DMS 273 (cell line): ENCODE measurements around the gene RARA.
"Not testable (repeated sequence)": the region's sequence is repeated elsewhere in the genome, so short reads cannot be mapped to it uniquely, and the experiment has no call there.

Experiments used
- DNase-seq: peaks from one replicate; lab custom pipeline; 2025; ENCODE audit not compliant: unreplicated experiment; lab: John Stamatoyannopoulos, UW

Gene RARA

DNA sequence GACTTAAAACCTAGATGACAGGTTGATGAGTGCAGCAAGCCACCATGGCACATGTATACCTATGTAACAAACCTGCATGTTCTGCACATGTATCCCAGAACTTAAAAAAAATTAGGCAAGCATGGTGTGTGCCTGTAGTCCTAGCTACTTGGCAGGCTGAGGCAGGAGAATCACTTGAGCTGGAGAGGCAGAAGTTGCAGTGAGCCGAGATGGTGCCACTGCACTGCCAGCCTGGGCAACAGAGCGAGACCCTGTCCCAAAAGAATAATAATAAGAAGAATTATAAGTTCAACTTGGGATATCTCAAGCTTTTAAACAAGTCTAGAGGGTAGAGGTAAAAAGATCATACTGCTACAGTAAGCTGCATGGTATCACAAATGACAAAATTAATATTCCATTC lies 11.5 kb upstream of the RARA start:
- DNase-seq = no peak

DNA sequence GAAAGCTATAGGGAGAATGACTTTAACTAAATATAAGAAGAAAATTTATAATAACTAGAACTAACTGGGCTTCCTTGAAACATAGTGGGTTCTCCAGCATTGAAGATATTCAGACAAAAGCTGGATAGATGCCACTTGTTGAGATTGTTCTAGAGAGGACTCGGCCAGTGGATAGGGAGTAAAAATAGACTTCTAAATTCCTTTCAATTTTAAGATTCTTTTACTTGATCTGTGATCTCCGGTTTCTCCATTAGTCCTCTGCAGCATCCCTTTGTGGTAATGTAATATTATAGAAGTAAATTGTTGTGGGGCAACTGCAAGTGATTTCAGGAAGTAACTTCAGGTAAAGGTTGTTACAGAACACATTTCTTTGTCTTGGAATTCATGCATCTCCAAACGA lies 10.3 kb upstream of the RARA start:
- DNase-seq = no peak

DNA sequence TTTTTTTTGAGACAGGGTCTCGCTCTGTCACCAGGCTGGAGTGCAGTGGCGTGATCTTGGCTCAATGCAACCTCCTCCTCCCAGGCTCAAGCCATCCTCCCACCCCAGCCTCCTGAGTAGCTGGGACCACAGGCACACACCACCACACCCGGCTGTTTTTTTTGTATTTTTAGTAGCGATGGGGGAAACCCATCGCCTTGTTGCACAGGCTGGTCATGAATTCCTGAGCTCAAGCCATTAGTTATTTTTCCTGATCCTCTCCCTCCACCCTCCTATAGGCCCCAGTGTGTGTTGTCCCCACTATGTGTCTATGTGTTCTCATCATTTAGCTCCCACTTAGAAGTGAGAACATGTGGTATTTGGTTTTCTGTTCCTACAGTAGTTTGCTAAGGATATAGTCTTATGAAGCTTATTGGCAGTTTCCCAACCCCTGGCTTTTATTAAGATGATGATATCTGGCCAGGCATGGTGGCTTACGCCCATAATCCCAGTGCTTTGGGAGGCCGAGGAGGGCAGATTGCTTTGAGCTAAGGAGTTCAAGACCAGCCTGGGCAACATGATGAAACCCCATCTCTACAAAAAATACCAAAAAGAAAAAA lies 9.7 kb upstream of the RARA start:
- DNase-seq = not testable (repeated sequence)

DNA sequence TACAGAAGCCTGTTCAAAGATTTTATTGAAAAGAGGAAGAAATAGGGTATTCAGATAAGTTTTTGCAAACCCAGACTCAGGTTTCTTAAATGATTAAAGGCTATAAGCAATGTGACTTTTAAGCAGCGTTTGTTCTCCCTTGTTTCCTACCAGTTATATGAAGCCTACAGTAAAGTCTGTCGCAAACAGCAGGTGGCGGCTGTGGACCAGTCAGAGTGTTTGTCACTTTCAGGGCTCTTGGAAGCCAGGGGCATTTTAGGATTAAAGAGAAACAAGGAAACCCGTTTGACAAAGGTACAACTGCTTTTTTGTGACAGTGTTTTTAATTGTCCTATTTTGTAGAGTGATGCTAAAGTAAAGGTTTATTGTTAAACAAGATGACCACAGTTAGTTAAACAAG lies 7.7 kb upstream of the RARA start:
- peak; percentile 42 for DNase-seq

DNA sequence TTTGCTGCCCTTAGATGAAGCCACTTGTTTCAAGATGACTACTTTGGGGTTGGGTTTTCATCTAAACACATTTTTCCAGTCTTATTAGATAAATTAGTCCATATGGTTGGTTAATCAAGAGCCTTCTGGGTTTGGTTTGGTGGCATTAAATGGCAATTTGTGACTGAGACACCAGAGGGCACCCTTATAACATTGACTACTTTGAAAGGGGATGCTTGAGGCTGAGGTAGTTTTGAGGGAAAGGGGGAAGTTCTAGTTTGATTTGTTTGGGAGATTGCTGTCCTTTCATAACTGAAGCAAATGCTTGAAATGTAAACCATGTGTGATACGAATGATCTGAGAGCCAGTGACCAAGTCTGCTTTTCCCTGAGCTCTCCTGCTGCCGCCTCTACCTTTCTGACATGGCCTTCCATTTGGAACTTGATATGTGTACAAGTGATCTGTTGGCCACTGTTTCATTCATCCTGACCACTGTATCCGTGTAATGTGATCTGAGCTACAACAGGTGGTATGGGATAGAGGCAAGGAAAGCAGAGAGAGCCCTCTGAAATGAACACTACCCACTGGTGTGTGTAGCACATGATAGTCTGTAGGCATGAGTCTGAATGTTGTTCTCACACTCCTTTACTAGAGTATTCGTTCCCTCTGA lies 5.8 kb upstream of the RARA start:
- DNase-seq = peak; percentile 88

DNA sequence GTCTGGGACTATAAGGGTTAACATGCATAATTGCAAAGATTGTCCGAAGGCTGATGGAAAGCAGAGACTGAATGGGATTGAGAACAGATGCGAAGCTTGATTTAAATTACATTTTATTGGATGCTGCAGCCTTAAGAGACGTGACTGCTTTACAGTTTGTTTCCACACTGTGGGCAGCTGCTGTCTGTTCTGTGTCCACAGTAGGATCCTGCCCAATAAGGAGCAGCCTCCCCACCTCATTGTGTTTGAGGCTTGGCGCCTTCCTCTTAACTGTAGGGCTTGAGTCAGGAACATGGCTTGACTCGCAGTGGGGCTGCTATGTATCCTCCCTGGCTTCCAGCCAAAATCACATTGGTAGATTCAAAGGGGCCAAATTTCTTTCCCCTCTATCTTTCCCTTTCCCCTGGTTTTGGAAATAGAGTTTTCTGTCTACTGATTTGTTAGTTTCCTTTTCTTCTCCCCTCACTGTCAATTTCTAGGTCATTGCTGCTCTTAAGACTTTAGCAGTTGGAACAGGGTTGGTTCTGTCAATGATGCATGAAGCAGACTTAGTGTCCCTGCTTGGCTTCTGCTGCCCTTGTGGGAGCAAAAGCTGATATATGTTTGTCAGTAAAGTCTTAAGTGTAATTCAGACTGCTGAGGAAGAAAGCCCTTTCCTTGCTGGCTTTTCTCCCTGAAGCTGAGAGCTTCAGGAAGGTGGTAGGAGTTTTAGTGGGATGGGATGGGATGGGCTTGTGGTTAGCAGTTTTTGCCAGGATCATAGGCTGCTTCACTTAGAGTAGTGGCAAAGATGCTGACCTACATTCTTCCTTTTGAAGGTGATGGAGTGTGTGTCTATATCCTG lies 5.0 kb upstream of the RARA start:
- peak; percentile 76 for DNase-seq

DNA sequence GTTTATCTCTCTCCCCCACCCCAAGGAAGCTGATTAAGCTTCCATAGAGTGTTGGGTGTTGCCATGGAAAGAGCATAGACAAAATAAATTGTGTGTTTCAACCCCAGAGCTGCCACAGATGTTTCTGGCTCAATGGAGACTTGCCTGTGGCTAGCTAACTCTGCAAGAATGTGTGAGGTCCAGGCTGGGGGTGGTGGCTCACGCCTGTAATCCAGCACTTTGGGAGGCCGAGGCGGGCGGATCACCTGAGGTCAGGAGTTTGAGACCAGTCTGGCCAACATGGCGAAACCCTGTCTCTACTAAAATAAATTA lies 4.5 kb upstream of the RARA start:
- DNase-seq = not testable (repeated sequence)

DNA sequence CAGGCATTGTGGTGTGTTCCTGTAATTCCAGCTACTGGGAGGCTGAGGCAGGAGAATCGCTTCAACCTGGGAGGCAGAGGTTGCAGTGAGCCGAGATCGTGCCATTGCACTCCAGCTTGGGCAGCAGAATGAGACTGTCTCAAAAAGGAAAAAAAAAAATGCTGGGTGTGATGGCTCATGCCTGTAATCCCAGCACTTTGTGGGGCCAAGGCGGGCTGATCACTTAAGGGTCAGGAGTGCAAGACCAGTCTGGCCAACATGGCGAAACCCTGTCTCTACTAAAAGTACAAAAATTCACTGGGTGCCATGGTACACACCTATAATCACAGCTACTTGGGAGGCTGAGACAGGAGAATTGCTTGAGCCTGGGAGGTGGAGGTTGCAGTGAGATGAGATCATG lies 4.1 kb upstream of the RARA start:
- not testable (repeated sequence) for DNase-seq

DNA sequence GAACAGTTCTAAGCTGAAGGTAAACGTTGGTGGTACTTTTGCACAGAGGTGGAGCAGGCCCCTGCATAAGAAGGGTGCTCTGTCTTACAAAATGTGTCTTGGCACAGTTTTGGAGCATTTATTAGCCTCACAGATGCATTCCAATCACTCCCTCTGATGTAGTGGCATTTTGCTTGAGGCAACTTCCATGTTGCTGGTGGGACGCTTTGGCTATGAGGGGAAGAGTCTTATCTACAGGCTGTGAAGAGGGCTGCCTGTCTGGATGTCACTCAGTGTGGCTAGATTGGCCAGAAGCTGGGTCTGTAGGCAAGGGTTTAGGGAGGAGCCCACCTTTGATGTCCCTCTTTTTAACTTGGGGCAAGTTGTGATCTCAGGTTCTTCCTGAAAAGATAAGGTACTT lies 2.6 kb upstream of the RARA start:
- no peak for DNase-seq

DNA sequence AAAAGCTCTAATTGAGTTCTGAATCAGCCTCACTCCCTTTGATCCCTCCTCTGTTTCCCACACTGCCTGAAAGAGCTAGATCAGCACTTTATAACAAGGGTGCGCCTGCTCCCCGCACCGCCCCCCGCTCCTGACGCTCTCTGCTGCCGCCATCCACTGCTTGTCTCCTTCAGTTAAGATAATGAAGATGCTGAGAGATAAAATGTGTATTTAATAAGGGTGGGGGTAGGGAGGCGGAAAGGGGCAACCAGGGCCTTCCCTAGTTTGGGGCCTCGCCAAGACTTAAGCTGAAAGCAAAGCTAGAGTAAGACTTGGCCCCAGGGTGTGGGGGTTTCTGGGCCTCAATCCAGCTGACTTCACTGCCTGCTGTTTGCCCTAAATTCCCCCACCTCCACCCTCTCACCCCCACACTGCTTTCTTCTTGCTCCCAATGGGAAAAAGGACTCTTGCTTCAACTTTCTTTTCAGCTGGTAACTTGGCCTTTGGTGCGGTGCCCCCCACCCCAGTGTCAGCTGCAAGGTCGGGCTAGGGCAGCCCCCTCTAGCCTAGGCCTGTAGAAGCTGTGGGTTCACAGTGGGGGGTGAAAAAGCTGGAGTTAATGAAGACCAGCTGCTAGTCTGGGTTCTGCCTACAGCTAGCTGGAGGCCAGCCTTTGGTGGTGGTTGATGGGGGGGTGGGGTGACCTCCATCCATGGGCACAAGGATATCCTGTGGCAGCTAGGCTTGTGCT lies 1.8 kb upstream of the RARA start:
- DNase-seq = peak; percentile 94

DNA sequence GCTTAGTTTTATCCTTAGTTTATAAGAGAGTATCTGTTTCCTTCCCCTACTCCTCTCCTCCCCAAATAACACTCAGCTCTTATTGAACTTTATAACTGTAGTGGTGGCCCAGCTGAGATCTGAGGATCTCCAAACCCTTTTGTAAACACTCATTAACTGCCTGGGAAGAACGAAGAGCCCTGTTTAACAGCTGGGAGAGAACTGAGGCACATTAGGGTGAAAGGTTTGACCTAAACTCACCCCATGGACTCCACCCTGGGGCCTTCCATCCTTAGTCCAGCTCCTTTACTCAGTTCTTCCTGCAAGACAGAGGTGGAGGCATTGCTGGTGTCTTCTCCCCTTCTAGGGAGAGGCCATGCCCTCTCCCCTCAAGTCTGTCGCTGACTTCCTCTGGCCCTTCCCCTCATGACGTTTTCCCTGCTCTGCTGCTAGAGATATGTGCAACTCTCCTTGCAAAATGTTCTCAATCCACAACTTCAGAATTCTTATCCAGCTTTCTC lies 1.2 kb upstream of the RARA start:
- DNase-seq = no peak

DNA sequence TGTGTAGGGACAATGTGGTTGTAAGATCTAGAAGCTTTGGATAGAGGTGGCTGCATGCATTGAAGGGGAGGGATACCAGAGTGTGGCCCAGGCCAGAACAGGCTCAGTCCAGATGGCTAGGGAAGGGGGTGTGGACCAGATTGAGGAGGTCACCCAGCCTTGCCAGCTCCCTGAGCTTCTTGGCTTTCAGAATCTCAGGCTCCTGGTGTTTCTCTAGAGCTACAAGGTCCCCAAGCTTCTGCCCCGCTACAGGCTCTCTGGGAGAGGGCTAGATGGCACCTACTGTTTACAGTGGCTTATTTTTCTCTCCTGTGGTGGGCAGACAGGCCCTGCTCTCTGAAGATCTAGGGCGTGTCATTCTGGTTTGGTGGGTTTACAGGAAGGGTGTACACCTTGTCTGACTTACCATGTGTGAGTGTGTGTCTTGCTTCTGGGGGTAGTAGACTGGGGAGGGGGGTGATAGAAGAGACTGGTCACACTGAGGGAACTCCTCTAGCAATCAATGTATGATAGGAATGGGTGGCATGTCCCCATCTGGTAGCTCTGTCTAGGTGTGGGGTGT lies 1.1 kb downstream of the RARA start:
- DNase-seq = peak; percentile 64

DNA sequence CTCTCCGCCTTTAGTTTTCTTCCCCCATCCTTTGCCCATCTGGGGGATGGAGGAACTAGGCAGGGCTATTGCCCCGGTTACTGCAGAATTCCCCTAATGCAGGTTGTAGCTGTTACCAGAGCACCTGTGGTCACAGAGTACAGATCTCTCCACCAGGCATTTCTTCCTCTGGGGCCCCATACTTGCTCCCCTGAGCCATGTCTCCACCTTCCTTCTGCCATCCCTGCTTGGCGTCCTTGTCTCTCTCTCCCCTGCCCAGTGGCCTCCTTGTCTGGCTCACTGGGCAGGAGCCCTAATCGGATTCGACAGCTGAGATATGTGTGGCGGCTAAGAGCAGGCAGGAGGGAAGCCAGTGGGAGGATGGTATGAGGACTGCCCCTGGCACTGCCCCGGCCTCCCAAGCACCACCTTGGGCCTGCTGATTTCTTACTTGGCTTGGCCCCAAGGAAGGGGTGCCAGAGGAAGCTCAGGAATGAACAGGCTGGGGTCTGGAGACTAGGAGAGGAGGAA lies 2.0 kb downstream of the RARA start:
- peak; percentile 41 for DNase-seq

DNA sequence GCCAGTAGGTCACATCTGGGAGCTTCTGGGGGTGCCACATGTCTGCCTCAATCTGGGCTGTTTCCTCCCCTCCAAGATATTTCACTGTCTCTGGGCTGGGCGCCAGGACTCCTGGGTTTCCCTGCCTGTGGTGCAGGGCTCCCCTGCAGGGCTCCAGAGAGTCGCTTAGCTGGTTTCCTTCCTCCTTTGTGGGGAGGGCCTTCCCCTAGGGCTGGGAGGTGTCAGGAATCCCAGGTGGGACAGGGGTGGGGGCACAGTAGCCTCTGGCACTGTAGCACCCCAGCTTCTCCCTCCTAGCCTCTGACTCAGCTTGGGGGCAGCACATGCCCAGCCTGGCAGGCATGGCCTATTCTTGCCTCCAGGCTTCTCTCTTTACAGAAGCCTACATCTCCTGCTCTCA lies 2.6 kb downstream of the RARA start:
- DNase-seq = peak; percentile 83

DNA sequence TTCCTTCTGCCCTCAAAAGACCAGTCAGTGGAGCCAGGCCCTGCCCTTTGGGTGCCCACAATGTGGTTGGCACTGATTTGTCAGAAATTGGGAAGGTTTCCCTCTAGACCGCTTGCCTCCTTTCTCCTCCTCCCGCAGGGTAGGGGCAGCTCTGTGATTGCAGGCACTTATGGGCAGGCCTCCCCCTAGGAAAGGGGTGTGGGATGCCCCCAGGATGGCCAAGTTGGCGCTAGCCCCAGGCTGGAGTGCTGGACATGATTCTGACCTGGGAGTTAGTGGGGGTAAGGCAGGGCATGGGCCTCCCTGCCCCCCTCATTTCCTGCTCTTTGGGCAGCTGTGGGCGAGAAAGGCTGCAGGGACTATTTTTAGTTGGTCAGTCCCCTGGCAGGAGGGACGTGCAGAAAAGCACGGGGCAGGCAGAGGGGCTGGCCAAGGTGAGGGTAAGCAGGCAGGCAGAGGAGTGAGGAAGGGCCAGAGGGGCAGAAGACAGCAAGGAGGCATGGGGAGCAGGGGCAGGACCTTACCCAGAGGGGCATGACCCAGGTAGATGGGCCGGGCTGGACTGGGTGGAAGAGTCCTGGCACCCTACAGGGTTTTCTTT lies 3.3 kb downstream of the RARA start:
- no peak for DNase-seq

DNA sequence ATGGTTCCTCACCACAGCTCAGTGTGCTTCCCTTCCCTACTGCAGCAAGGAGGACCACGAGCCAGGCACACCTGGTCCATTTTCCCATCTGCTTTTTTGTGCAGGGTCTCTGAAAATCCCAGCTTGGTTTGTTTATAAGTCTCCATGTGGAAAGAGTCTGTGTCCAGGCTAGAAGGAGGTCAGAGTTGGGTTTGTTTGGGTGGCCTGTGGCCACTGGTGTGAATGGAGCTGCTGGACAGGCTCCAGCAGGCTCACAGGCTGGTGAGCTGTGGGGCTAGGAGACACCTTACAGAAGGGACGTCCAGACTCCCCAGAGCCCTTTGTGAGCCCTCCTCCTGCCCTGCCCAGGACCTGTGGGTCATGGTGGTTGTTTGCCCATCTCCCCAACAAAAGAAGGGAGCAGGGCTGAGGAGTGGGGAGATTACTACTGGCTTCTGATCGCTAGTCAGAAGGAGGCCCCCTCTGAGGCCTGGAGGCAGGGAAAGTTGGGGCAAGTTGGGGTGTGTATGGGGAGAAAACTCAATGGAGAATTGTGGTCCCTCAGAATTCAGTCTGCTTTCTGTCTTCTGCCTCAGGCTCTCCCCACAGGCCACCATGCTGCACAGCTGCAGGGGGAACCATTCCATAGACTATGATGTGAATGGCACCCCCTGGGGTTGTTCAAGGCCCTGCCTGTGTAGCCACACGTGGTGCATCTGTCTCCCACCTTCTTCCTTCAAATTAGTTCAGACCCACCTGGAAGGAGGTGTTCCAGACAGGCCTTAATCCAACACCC lies 4.1 kb downstream of the RARA start:
- DNase-seq = no peak

DNA sequence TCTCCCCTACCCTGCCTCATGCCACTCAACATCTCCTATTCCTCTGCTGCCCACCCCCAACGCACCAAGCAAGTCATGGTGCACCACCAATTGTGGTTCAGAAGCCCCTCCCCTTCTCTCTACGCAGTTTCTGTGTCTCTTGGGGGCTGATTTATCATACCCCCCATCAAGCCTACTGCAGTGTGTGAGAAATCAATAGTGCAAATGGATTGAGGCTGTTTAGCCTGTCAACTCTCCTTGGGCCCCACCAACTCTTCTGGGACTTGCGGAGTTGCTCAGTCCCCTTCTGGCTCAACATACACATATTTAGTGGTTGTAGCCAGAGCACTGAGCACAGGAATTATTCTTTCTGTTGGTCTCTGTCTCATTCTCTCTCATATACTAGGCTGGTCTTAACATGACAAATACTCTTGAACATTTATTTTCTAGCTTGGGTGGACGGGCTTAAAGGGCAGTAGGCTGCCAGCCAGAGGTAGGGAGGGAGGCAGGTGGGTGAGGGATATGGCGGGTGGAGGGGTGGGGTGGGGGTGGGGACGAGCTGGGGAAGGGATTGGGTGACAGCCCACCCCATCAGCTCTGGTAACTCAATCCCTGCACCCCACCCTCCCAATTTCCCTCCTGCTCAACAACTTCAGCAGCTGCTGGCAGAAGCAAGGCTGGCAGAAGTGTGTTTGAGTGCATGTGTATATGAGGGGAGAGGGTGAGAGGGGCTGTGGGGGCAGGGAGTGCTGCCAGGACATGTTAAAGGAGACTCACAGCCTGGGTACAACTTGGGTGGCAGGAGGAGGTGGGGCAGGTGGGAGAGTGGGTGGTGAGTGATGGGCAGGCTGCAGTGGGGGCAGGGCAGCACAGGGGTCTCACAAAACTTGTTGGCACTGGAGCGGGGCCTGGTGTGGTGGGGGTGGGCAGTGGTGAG lies 4.9 kb downstream of the RARA start:
- peak; percentile 86 for DNase-seq

DNA sequence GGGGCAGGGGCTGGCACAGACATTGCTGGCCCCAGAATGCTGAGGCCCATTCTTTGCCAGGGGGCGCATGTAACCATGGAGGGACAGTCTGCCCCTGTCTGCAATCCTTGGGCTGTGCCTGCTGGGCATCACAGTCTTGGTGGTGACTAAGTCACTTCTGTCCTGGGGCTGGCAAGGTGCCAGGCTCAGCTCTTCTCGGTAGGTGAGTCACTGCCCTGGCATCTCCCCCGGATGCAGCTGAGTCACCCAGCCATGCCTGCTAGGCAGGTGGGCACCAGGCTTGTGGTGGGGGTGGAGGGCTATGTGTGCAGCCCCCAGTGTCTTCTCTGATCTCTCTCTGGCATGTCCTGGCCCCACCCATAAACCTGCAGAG lies 5.6 kb downstream of the RARA start:
- peak; percentile 91 for DNase-seq

DNA sequence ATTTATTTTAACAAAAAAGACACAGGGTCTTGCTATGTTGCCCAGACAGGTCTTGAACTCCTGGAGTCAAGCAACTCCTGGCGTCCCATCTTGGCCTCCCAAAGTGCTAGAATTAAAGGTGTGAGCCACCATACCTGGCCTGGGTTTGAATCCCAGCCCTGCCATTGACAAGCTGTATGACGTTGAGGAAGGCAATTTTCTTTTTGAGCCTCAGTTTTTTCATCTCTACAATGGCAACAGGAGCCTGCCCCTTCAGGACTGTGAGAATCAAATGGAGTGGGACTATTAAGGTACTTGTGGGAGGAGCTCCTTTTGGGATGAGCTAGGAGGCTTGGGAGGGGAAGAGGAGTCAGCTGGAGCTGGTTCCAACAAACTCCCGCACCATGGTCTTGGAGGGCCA lies 6.2 kb downstream of the RARA start:
- DNase-seq = no peak
